ENCODE data around the gene PHOX2A. TPM values are rescaled to one million over a fixed set of nuclear protein-coding genes. Genes with fewer than 3 reads are reported as not detected.

The PHOX2A gene
- total and polyA plus RNA-seq, 11 donors = not detected

DNA sequence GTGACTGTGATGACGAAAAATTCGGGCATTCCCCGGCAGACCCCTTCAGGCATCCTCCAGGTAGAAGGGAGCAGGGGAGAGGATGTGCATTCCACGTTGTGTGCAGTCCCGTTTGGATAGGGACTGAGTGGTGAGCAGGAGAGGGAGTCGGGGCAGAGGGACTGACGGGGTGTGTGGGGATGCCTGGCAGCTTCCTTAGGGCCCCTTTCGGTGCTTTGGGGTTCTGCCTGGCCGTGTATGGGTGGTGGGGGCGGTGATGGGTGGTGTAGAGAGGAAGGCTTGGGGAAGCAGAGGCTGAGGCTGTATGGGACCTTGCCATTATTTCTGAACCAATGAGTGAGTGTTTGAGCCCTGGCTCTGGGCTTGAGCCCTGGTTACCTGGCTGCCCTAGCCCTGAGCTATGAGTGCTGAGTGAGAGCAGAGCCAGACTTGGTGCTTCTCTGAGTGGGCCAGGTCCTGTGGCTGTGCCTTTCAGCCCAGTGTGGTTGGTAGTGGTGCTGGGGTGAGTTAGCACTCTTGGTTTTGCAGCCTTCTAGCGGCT lies 18.5 kb downstream of the PHOX2A start:
- no peak for TF ChIP-seq CTCF (IDR thresholded peaks at IDR 0.05)
- no peak for TF ChIP-seq POLR2A (IDR thresholded peaks at IDR 0.05)
- H3K36me3 ChIP-seq = peaks cover 0 to 36% (median 32%) of the 10 kb centered on the region in 9 donors
- peaks cover 0 to 40% (median 17%) of the 10 kb centered on the region in 12 donors for H3K4me1 ChIP-seq
- intact Hi-C loops (cut with DNase I) = loop anchor here in 2 of 10 donors (10.0 kb wide), 2 partner anchors 189 to 211 kb away; no protein-coding TSS in a partner anchor
- ATAC-seq = no peak
- H3K4me3 ChIP-seq = peak overlapping the region; percentile 58 to 99 (median 88)
- H3K9me3 ChIP-seq = no peaks in the 10 kb centered on the region
- 16 to 31% (median 19%) methylated on average over 8 to 11 of the region's 11 CpGs for WGBS, 4 donors
- no peak for DNase-seq
- H3K27ac ChIP-seq = peak overlapping the region in 10 of 12 donors; percentile 96 to 100 (median 99)
- H3K27me3 ChIP-seq = no peaks in the 10 kb centered on the region

DNA sequence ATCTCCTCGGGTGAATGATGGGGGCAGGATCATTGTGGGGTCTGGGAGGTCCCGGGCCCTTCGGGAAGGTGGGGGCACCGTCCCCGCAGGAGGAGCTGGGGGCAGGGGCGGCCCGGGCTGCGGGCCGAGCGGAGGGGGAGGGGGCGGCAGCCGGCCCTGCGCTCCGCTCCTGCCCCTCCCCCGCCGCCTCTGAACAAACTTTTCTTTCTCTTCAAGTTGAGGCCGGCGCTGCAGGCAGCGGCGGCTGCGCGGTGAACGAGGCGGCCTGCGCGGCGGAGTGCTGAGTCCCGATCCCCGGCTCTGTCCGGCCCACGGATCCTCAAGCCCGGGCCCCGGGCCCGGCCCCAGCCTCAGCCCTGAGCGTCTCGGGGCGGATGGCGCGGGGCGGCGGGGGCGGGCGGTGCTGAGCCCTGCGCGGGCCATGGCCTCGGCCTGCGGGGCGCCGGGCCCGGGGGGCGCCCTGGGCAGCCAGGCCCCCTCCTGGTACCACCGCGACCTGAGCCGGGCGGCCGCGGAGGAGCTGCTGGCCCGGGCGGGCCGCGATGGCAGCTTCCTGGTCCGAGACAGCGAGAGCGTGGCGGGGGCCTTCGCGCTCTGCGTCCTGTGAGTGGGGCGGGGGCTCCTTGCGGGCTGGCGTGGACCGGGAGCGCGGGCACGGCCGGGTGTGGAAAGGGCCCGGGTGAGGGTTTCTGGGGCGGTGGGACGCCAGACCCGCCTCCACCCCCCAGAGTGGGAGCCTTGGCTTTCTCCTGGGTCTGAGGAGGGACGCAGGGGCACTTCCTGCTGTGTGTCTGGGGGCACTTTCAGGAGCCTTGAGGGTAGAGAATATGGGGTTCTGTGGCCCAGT lies 19.2 kb downstream of the PHOX2A start, which contains the start of gene INPPL1:
Gene INPPL1, plus strand, starts transcription at position 204 of the 847 bp plus-strand sequence. Its CDS starts 218 bp downstream, at position 422.
- peaks cover 0 to 29% (median 25%) of the 10 kb centered on the region in 9 donors for H3K36me3 ChIP-seq
- TF ChIP-seq CTCF (IDR thresholded peaks at IDR 0.05) = no peak
- 0 to 1% (median 1%) methylated on average over 23 to 81 of the region's 81 CpGs for whole genome bisulfite sequencing, 4 donors
- H3K4me1 ChIP-seq = peaks cover 0 to 40% (median 17%) of the 10 kb centered on the region in 12 donors
- H3K27ac ChIP-seq = peak within 1 kb of the TSS; percentile 90 to 100 (median 99)
- ATAC-seq (peak in 2 of 4 donors; percentile 1 to 8), DNase-seq (peak in 4 of 5 donors; percentile 63 to 78 (median 66))
- intact Hi-C loops (cut with DNase I) = loop anchor here in 5 of 10 donors (5.0 to 10.0 kb wide), 5 partner anchors 112 to 210 kb away; partner anchors contain the start of gene ANAPC15 (in 1 of the 5)
- H3K27me3 ChIP-seq = no peaks in the 10 kb centered on the region
- H3K9me3 ChIP-seq = no peaks in the 10 kb centered on the region
- peak within 1 kb of the TSS; percentile 58 to 99 (median 88) for H3K4me3 ChIP-seq

DNA sequence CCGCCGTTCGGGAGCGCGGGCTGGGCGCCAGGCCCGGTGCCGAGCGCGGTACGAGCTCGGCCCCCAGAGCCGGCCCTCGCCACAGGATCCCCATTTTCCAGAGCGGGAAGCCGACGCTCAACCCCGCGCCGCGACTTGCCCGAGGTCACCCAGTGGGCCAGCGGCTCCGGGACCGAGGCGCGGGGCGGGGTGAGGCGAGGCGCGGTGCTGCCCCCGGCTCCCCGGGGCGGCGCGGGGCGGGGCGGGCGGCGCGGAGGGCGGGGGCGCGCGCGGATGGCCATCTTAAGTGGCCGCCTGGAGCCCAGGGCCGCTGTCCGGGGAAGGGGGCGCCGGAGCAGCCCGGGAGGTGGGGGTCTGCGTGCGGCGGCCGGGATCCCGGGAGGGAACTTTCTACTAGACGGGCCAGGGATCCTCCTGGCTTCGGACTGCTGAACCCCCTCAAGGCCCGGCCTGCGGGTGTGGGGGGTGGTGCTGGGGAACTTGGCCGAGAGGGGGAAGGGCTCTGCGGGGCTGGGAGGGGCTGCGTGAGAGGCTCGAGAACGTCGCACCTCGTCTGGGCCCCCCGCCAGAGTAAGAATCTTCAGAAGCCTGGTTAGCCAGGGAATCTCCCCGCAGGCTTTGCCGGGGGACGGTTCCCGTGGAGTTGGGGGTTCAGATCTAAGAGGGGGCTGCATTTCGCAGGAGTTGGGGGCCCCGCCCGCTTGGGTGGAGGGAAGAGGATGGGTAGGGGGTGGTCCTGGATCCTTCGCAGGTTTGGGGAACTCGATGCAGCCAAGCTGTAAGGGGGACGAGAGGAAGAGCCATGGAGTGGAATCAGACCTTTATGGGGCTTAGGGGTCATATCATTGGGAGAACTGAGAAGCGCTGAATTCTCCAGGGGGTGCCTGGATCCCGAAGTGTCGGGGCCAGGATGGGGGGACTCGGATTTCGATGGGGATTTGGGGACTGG lies 20.1 kb downstream of the PHOX2A start:
- Histone ChIP-seq H3K27ac (peak overlapping the region; percentile 90 to 100 (median 99)), H3K4me3 (peak overlapping the region; percentile 58 to 99 (median 88)), H3K27me3 (no peaks in the 10 kb centered on the region), H3K36me3 (peaks cover 0 to 20% (median 16%) of the 10 kb centered on the region in 9 donors), H3K4me1 (peaks cover 0 to 44% (median 17%) of the 10 kb centered on the region in 12 donors), H3K9me3 (no peaks in the 10 kb centered on the region)
- TF ChIP-seq CTCF (IDR thresholded peaks at IDR 0.05) (no peak), POLR2A (IDR thresholded peaks at IDR 0.05) (no peak)
- 0 to 1% (median 0%) methylated on average over 22 to 84 of the region's 84 CpGs for WGBS, 4 donors
- DNase-seq (peak; percentile 81 to 89 (median 86)), ATAC-seq (peak; percentile 37 to 86 (median 71))
- intact Hi-C loops (cut with DNase I) = loop anchor here in 5 of 10 donors (1.0 to 10.0 kb wide), 7 partner anchors 111 to 209 kb away; partner anchors contain the start of gene ANAPC15 (in 3 of the 5)
